K562 (cell line): ENCODE measurements around the gene STK16.

Experiments used
- CHD2 ChIP-seq: IDR thresholded peaks from 2 replicates; pipeline ENCODE4 v1.6.1; 2011; ENCODE audit warnings: low read depth, low read length
- CTCF ChIP-seq, 3 experiments: IDR thresholded peaks in 2 of 3; conservative IDR thresholded peaks in 1 of 3; 2 replicates each; pipeline ENCODE4 v1.5.1; 2011 to 2012; ENCODE audit warnings: low read length in 3 of 3, mild to moderate bottlenecking in 3 of 3, control low read depth in 2 of 3, improper control_type of control experiment in 1 of 3, inconsistent platforms in 1 of 3, low read depth in 1 of 3, mixed read lengths in 1 of 3, moderate library complexity in 1 of 3; ENCODE audit not compliant: insufficient read depth in 2 of 3
- NR1H2 ChIP-seq: sonication (generic); formaldehyde crosslinking; IDR thresholded peaks from 2 replicates; pipeline ENCODE4 v1.4.0; 2020; ENCODE audit warnings: mild to moderate bottlenecking, missing genetic modification reagents
- POLR2A ChIP-seq: fragments of 450-650 bp; conservative IDR thresholded peaks from 2 replicates; pipeline ENCODE4 v1.6.1; 2016
- ZNF324 ChIP-seq: fragments of 250-450 bp; sonication (Bioruptor Pico); IDR thresholded peaks from 2 replicates; pipeline ENCODE4 v1.4.0; 2020; ENCODE audit warnings: mild to moderate bottlenecking
- ZNF561 ChIP-seq: fragments of 450-650 bp; formaldehyde crosslinking; conservative IDR thresholded peaks from 2 replicates; pipeline ENCODE4 v1.4.0; 2020; ENCODE audit warnings: mild to moderate bottlenecking, moderate library complexity
- TF ChIP-seq, protein P1 (sequence below): fragments of 450-650 bp; formaldehyde crosslinking; IDR thresholded peaks from 2 replicates; pipeline ENCODE4 v1.4.0; 2020; ENCODE audit warnings: mild to moderate bottlenecking, moderate library complexity

DNA sequence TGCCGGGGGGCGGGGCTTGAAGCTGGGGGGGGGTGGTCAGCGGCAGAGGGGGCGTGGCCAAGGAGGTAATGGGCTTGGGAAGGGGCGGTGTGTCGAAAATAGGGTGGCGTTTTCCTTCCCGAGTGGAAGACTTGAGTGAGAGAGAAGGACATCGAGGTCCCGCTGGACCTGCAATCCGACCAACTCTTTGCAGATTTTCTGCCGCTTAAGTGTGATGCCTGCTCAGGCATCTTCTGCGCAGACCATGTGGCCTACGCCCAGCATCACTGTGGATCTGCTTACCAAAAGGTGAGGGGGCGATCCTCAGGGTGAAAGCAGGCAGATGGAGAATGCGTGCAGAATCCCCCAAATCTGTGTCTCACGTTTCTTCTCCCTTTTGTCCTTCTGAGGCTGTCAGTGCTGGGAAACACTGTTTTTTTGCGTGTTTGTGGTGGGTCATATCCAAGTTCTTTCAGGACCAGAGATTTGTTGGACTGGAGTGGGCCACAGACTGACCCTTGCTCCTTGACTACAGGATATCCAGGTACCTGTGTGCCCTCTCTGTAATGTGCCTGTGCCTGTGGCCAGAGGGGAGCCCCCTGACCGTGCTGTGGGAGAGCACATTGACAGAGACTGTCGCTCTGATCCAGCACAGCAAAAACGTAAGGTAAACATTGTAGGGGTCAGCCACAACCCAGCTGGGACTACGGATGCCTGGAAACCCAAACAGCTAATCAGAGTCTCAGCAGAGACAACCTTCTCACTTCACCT is 38.0 kb upstream of the STK16 start:
- TF ChIP-seq ZNF324 (CRISPR knock-in tag) (no peak), CHD2 (no peak), NR1H2 (CRISPR knock-in tag) (no peak), CTCF (IDR thresholded peaks at IDR 0.05 in 2 of 3, conservative IDR thresholded peaks at IDR 0.05 in 1 of 3; ENCODE audit: insufficient read depth in 2 of 3, low read depth in 1 of 3, low read length in 3 of 3) (no peak), POLR2A (no peak), ZNF561 (CRISPR knock-in tag) (no peak)
- TF ChIP-seq, protein P1, sequence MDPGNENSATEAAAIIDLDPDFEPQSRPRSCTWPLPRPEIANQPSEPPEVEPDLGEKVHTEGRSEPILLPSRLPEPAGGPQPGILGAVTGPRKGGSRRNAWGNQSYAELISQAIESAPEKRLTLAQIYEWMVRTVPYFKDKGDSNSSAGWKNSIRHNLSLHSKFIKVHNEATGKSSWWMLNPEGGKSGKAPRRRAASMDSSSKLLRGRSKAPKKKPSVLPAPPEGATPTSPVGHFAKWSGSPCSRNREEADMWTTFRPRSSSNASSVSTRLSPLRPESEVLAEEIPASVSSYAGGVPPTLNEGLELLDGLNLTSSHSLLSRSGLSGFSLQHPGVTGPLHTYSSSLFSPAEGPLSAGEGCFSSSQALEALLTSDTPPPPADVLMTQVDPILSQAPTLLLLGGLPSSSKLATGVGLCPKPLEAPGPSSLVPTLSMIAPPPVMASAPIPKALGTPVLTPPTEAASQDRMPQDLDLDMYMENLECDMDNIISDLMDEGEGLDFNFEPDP (CRISPR knock-in tag), result no peak
